Esophagus muscularis mucosa (tissue), 4 donors: ENCODE measurements around the gene RBM45. TPM values are rescaled to one million over a fixed set of nuclear protein-coding genes. Genes with fewer than 3 reads are reported as not detected.

ENCODE experiments used
- DNase-seq: peaks from one replicate; pipeline ENCODE4 v3.0.0-alpha.2; 2017; ENCODE audit errors: extremely low spot score
- H3K27ac ChIP-seq, 4 donors: fragments of 200-600 bp; sonication (generic); replicated peaks in 1 of 4; 1 replicate in 3 of 4; 2 replicates in 1 of 4; pipeline ENCODE4 v1.5.1; 2016 to 2019; ENCODE audit warnings: mild to moderate bottlenecking in 1 of 4
- H3K27me3 ChIP-seq, 4 donors: fragments of 200-600 bp; sonication (generic); one replicate each; pipeline versions ENCODE4 v1.5.1 to v1.6.0; 2016 to 2019
- H3K36me3 ChIP-seq, 4 donors: fragments of 200-600 bp; sonication (generic); one replicate each; pipeline ENCODE4 v1.5.1; 2016 to 2019
- H3K4me1 ChIP-seq, 4 donors: fragments of 200-600 bp; sonication (generic); one replicate each; pipeline ENCODE4 v1.5.1; 2016 to 2019
- H3K4me3 ChIP-seq, 4 donors: fragments of 200-600 bp; sonication (generic); 1 replicate in 2 of 4; 2 replicates in 2 of 4; pipeline ENCODE4 v1.5.1; 2016 to 2019; ENCODE audit warnings: mild to moderate bottlenecking in 4 of 4, moderate library complexity in 1 of 4
- H3K9me3 ChIP-seq, 4 donors: fragments of 200-600 bp; sonication (generic); 1 replicate in 3 of 4; 2 replicates in 1 of 4; pipeline ENCODE4 v1.5.1; 2016 to 2019
- EP300 ChIP-seq: sonication (generic); formaldehyde crosslinking; IDR thresholded peaks from one replicate; pipeline ENCODE4 v1.6.1; 2017; ENCODE audit warnings: antibody characterized with exemption
- POLR2A ChIP-seq: fragments of 450-650 bp; IDR thresholded peaks from one replicate; pipeline ENCODE4 v1.6.1; 2017; ENCODE audit warnings: antibody characterized with exemption, moderate library complexity, mild to moderate bottlenecking, low read depth
- POLR2AphosphoS5 ChIP-seq, 2 donors: sonication (generic); formaldehyde crosslinking; IDR thresholded peaks; one replicate each; pipeline ENCODE4 v1.6.1; 2017; ENCODE audit warnings: antibody characterized with exemption in 2 of 2
- WGBS: methylation state at CpG from one replicate; pipeline ENCODE4 v1.1.5; 2018; 5-methylcytosine and 5-hydroxymethylcytosine counted together
- intact Hi-C: fragments of 100-400 bp; cut with DNase I; formaldehyde crosslinking; loops from one replicate; pipeline ENCODE4 v1.15.1; 2023
- total RNA-seq, 4 donors: library from RNA; depleted of rRNA; stranded (reverse); fragments of >200 nt; gene quantifications; one replicate each; pipeline versions ENCODE4 v1.1.0 to v1.2.1, GENCODE V29; 2016
- TF ChIP-seq, protein P1 (sequence below), 3 experiments: fragments of 200-600 bp in 2 of 3; fragments of 450-650 bp in 1 of 3; sonication (generic) in 2 of 3; IDR thresholded peaks; one replicate each; pipeline ENCODE4 v1.5.1; 2017 to 2019; ENCODE audit warnings: antibody characterized with exemption in 3 of 3, mild to moderate bottlenecking in 2 of 3, moderate library complexity in 1 of 3

Gene RBM45
- total RNA-seq, 4 donors from 2014 or later, result 5.6 to 13.7 (median 7.4) TPM

DNA sequence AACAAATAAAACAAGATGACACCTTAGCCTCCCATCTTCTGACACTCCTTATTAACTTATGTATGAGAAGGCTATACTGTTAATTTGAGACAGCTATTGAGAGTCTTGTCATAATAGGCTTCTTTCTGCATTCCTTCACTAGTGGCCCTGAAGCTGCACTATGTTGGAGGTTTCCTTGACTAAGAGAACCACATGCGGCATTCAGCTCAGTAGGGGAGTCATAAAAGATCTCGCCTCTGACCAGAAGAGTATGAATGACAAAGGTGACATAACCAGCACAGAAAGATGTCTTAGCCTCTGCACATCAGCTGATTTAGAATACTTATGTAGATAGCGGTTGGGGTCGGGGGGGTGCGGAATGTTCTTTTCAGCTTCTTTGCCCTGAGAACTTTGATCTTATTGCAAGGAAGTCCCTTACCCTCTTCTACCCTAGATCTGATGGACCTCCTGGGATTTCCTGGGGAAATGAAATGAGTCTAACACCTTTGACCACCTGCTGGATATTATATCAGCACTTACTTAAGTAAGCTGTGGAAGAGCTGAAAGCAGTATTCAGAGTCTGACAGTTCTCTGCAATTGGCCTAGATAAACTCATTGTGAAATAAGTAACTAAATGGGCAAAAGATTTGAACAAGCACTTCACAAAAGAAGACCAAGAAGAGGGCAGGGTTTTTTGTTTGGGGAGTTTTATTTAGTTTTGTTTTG lies 24.2 kb downstream of the RBM45 start:
- no peaks in the 10 kb centered on the region for H3K9me3 ChIP-seq
- no peak for TF ChIP-seq EP300
- TF ChIP-seq, protein P1, sequence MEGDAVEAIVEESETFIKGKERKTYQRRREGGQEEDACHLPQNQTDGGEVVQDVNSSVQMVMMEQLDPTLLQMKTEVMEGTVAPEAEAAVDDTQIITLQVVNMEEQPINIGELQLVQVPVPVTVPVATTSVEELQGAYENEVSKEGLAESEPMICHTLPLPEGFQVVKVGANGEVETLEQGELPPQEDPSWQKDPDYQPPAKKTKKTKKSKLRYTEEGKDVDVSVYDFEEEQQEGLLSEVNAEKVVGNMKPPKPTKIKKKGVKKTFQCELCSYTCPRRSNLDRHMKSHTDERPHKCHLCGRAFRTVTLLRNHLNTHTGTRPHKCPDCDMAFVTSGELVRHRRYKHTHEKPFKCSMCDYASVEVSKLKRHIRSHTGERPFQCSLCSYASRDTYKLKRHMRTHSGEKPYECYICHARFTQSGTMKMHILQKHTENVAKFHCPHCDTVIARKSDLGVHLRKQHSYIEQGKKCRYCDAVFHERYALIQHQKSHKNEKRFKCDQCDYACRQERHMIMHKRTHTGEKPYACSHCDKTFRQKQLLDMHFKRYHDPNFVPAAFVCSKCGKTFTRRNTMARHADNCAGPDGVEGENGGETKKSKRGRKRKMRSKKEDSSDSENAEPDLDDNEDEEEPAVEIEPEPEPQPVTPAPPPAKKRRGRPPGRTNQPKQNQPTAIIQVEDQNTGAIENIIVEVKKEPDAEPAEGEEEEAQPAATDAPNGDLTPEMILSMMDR (IDR thresholded peaks at IDR 0.05), result no peak
- TF ChIP-seq POLR2A, result no peak
- no peak for TF ChIP-seq POLR2AphosphoS5 (IDR thresholded peaks at IDR 0.05)
- no peak overlapping the region for H3K4me3 ChIP-seq
- no peaks in the 10 kb centered on the region for H3K4me1 ChIP-seq
- intact Hi-C loops, result no loop called here
- WGBS, result 94% methylated on average over 5 of the region's 5 CpGs
- no peak overlapping the region for H3K27ac ChIP-seq
- peaks cover 8 to 28% (median 14%) of the 10 kb centered on the region in 4 donors for H3K36me3 ChIP-seq
- H3K27me3 ChIP-seq, result no peaks in the 10 kb centered on the region
- no peak for DNase-seq

DNA sequence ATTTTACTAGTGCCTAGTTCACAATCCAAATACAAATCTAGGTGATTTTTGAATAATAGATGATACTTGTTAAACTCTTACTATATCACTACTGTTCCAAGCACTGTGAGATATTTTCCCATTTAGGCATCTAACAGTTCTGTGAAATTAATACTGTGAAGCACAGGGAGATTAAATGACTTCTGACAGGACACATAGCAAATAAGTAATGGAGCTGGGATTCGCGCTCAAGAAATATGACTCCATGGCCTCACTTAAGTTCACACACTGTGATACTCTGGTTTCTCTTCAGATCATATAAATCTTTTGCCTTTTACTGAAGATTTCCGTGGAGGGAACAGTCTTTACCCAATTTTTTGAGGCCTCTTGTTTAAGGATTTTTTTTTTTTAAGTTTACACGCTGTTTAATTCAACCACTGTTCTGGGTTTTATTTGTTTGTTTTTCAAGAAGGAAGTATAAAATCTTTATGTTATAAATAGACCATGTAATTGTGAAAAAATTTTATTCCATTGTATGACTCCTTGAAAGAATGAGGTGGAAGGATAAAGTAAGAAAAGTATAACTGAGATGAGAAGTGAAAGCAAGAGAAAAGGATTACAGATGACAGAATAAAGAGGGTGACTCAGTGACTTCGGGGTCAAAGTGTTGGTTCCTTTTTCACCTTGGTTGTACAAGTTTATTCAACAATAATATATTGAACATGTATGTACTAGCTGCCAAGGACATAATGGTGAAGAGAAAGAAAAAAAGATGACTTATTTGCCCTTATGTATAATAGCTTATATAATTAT lies 30.2 kb downstream of the RBM45 start:
- H3K27me3 ChIP-seq, result peaks cover 0 to 5% (median 0%) of the 10 kb centered on the region in 4 donors
- no peak overlapping the region for H3K4me3 ChIP-seq
- DNase-seq, result no peak
- TF ChIP-seq, protein P1 (IDR thresholded peaks at IDR 0.05), result no peak
- TF ChIP-seq EP300 (no peak), POLR2AphosphoS5 (IDR thresholded peaks at IDR 0.05) (no peak), POLR2A (no peak)
- peaks cover 0 to under 1% (median 0%) of the 10 kb centered on the region in 4 donors for H3K36me3 ChIP-seq
- intact Hi-C loops, result no loop called here
- H3K4me1 ChIP-seq, result no peaks in the 10 kb centered on the region
- 76% methylated on average over 5 of the region's 5 CpGs for whole genome bisulfite sequencing
- no peak overlapping the region for H3K27ac ChIP-seq
- no peaks in the 10 kb centered on the region for H3K9me3 ChIP-seq

DNA sequence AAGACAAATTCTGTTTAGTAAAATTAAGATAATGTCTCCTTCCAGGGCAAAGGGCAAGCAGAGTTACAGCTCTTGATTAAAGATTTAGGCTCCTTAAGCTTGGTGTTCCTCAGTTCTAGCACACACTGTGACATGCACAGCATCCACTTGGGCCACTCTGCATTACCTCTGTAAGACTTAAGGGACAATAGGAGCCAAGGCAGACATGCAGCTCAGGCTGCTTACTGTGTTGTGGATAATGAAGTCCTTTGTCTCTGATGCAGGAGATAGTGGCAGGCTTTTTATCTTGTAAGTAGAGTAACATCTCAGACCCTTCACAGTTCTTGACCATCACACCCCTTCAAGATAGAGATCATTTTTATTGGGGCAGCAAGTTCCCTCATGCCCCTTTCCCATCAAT lies 31.2 kb downstream of the RBM45 start:
- no peak for DNase-seq
- H3K27me3 ChIP-seq, result peaks cover 0 to 14% (median 0%) of the 10 kb centered on the region in 4 donors
- H3K27ac ChIP-seq, result no peak overlapping the region
- no peak overlapping the region for H3K4me3 ChIP-seq
- H3K4me1 ChIP-seq, result no peaks in the 10 kb centered on the region
- no peaks in the 10 kb centered on the region for H3K9me3 ChIP-seq
- H3K36me3 ChIP-seq, result no peaks in the 10 kb centered on the region
- intact Hi-C loops, result no loop called here
- TF ChIP-seq, protein P1 (IDR thresholded peaks at IDR 0.05), result no peak
- TF ChIP-seq POLR2A (no peak), EP300 (no peak), POLR2AphosphoS5 (IDR thresholded peaks at IDR 0.05) (no peak)

DNA sequence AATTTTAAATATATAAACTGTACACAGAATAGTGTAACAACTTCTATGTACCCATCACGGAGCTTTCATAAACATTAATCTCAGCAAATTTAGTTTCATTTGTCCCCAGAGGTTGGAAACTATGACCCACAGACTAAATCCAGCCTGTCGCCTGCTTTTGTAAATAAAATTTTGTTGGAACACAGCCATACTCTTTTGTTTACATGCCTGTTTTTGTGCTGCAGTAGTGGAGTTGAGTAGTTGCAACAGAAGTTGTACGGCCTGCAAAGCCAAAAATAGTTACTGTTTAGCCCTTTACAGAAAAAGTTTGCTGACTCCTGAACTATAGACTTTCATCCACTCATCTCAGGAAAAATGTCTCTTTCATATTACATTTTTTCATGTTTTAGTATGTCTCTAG lies 39.8 kb downstream of the RBM45 start:
- no peak for DNase-seq
- Histone ChIP-seq H3K9me3 (no peaks in the 10 kb centered on the region), H3K4me3 (no peak overlapping the region), H3K4me1 (peaks cover 0 to 3% (median 0%) of the 10 kb centered on the region in 4 donors), H3K27ac (no peak overlapping the region), H3K27me3 (peaks cover 0 to 22% (median 0%) of the 10 kb centered on the region in 4 donors), H3K36me3 (no peaks in the 10 kb centered on the region)
- intact Hi-C loops, result no loop called here
- TF ChIP-seq, protein P1 (IDR thresholded peaks at IDR 0.05), result no peak
- TF ChIP-seq POLR2A (no peak), EP300 (no peak), POLR2AphosphoS5 (IDR thresholded peaks at IDR 0.05) (no peak)
- WGBS, result 32% methylated on average over 3 of the region's 3 CpGs
